Breast epithelium (tissue), 4 donors: ENCODE data around the gene PKN1. TPM values are rescaled to one million over a fixed set of nuclear protein-coding genes. Genes with fewer than 3 reads are reported as not detected.
"Not testable (repeated sequence)": the region's sequence is repeated elsewhere in the genome, so short reads cannot be mapped to it uniquely, and the experiment has no call there.

ENCODE experiments used
- DNase-seq, 2 donors: peaks; one replicate each; pipeline ENCODE4 v3.0.0-alpha.2; 2019; ENCODE audit warnings: low spot score in 2 of 2
- H3K27ac ChIP-seq, 2 donors: fragments of 200-600 bp; sonication (generic) in 1 of 2; one replicate each; pipeline ENCODE4 v1.5.1; 2016 to 2019; ENCODE audit warnings: mild to moderate bottlenecking in 1 of 2
- H3K27me3 ChIP-seq, 2 donors: fragments of 200-600 bp; sonication (generic) in 1 of 2; one replicate each; pipeline versions ENCODE4 v1.5.1 to v1.6.0; 2017 to 2019; ENCODE audit warnings: control low read depth in 1 of 2, mild to moderate bottlenecking in 1 of 2
- H3K36me3 ChIP-seq: fragments of 200-600 bp; one replicate; pipeline ENCODE4 v1.5.1; 2019
- H3K4me1 ChIP-seq, 2 donors: fragments of 200-600 bp; sonication (generic); one replicate each; pipeline ENCODE4 v1.5.1; 2016 to 2019; ENCODE audit warnings: control low read depth in 1 of 2
- H3K4me3 ChIP-seq, 3 donors: fragments of 200-600 bp; sonication (generic); 1 replicate in 2 of 3; 2 replicates in 1 of 3; pipeline ENCODE4 v1.5.1; 2016 to 2019; ENCODE audit warnings: mild to moderate bottlenecking in 3 of 3, moderate library complexity in 2 of 3
- H3K9me3 ChIP-seq, 2 donors: fragments of 200-600 bp; sonication (generic) in 1 of 2; one replicate each; pipeline ENCODE4 v1.5.1; 2016 to 2019; ENCODE audit warnings: control low read depth in 1 of 2
- POLR2A ChIP-seq: fragments of 450-650 bp; IDR thresholded peaks from one replicate; pipeline ENCODE4 v1.6.1; 2016; ENCODE audit warnings: antibody characterized with exemption, mild to moderate bottlenecking, moderate library complexity
- POLR2AphosphoS5 ChIP-seq, 3 donors: sonication (generic); formaldehyde crosslinking; IDR thresholded peaks; one replicate each; pipeline ENCODE4 v1.6.1; 2017; ENCODE audit warnings: antibody characterized with exemption in 3 of 3
- intact Hi-C: fragments of 100-400 bp; cut with DNase I; formaldehyde crosslinking; loops from one replicate; pipeline ENCODE4 v1.15.1; 2023; ENCODE audit warnings: low total_unique reads
- total RNA-seq, 3 donors: library from RNA; depleted of rRNA; stranded (reverse); fragments of >200 nt; gene quantifications; one replicate each; pipeline ENCODE4 v1.1.0, GENCODE V29; 2016
- TF ChIP-seq, protein P1 (sequence below), 3 donors: fragments of 450-650 bp; IDR thresholded peaks; one replicate each; pipeline ENCODE4 v1.5.1; 2016 to 2017; ENCODE audit warnings: antibody characterized with exemption in 3 of 3, mild to moderate bottlenecking in 3 of 3, moderate library complexity in 3 of 3

Gene PKN1
- total RNA-seq, 3 donors from 2014 or later = 40.8 to 78.1 (median 59.6) TPM

DNA sequence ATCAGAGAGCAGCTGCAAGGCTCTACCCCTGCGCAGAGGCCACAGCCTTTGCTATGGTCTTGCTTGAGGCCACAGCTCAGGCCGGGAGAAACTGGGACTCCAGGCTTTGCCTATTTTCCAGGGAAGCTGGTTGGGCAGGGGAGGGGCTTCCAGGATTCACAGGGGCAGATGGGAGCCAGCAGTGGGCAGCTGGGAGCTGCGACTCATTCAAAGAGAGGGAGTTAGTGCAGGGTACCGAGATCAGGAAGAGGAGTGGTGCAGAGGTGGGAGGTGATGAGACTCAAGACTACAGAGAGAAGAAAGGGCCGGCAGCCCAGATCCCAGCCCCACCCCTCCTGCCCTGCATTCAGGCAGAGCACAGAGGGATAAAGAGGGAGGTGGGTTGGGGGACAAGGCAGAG lies 39.8 kb upstream of the PKN1 start:
- Histone ChIP-seq H3K36me3 (no peaks in the 10 kb centered on the region), H3K27me3 (no peaks in the 10 kb centered on the region), H3K4me1 (no peaks in the 10 kb centered on the region), H3K9me3 (no peaks in the 10 kb centered on the region), H3K27ac (no peak overlapping the region), H3K4me3 (no peak overlapping the region)
- TF ChIP-seq, protein P1, sequence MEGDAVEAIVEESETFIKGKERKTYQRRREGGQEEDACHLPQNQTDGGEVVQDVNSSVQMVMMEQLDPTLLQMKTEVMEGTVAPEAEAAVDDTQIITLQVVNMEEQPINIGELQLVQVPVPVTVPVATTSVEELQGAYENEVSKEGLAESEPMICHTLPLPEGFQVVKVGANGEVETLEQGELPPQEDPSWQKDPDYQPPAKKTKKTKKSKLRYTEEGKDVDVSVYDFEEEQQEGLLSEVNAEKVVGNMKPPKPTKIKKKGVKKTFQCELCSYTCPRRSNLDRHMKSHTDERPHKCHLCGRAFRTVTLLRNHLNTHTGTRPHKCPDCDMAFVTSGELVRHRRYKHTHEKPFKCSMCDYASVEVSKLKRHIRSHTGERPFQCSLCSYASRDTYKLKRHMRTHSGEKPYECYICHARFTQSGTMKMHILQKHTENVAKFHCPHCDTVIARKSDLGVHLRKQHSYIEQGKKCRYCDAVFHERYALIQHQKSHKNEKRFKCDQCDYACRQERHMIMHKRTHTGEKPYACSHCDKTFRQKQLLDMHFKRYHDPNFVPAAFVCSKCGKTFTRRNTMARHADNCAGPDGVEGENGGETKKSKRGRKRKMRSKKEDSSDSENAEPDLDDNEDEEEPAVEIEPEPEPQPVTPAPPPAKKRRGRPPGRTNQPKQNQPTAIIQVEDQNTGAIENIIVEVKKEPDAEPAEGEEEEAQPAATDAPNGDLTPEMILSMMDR (IDR thresholded peaks at IDR 0.05) = no peak
- no peak for TF ChIP-seq POLR2A
- TF ChIP-seq POLR2AphosphoS5 (IDR thresholded peaks at IDR 0.05) = no peak
- DNase-seq = no peak
- intact Hi-C loops = no loop called here

DNA sequence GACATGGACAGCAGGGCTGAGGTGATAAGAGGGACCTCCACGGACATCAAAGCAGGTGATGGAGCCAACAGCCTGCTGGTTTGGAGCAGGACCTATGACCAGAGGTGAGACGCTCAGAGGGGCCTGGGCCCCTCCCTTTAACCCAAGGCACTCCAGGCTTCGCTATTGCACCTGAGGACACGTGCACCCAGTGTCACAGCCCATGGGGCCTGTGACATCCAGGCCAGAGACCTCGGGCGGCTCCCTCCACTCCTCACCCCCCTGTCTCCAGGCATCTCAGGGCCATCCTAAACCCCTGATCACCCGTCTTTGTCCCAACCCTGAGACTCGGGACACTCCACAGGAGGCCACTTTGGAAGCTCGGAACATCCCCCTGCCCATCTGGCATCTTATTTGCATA lies 38.9 kb upstream of the PKN1 start:
- no peaks in the 10 kb centered on the region for H3K9me3 ChIP-seq
- no peaks in the 10 kb centered on the region for H3K36me3 ChIP-seq
- DNase-seq = no peak
- TF ChIP-seq POLR2AphosphoS5 (IDR thresholded peaks at IDR 0.05) = no peak
- TF ChIP-seq, protein P1 (IDR thresholded peaks at IDR 0.05) = no peak
- TF ChIP-seq POLR2A = no peak
- H3K27ac ChIP-seq = no peak overlapping the region
- H3K4me1 ChIP-seq = no peaks in the 10 kb centered on the region
- intact Hi-C loops = no loop called here
- no peak overlapping the region for H3K4me3 ChIP-seq
- H3K27me3 ChIP-seq = no peaks in the 10 kb centered on the region

DNA sequence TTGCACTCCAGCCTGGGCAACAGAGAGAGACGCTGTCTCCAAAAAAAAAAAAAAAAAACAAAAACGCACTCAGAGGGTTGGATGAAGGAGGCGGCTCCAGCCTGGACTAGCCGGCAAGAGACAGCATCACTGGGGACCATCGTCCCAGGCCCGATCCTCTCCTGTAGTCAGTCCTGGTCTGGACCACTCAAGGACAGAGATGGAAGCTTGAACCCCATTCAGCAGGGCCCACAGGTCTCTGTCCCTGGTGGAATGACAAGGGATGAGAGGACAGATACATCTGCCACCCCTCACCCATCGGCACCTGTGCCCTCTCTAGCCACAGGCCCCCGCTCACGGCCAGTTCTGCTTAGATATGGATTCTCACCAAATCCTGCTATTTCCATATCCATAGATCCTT lies 37.8 kb upstream of the PKN1 start:
- intact Hi-C loops = no loop called here
- Histone ChIP-seq H3K9me3 (no peaks in the 10 kb centered on the region), H3K27me3 (no peaks in the 10 kb centered on the region), H3K27ac (no peak overlapping the region), H3K4me1 (no peaks in the 10 kb centered on the region), H3K36me3 (no peaks in the 10 kb centered on the region), H3K4me3 (no peak overlapping the region)
- no peak for DNase-seq
- no peak for TF ChIP-seq POLR2A

DNA sequence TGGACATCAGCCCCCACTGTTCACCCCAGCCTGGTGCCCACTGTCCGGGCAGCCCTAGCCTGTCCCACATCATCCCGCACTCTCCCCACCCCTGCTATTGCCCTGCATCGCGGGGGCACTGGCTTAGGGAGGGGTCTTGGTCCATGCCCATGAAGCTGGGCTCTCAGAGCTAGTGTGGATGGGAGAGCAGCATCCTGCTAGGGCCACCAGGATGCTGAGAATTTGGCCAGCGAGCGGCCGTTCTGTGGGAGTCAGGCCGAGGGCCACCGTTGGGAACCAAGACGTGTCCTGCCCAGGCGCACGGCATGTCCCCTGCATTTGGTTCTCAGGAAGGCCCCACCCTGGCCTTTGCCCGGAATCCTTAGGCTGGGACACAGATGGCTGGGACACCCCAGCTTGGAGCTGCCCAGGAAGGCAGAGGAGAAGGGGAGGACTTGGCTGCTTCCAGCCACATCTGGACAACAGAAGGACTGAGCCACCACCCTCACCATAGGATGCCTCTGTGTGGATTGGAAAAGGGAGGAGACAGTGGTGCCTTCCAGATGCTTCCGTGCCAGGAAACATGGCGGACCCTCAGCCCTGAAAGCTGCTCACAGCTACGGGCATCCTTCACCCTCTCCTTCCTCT lies 37.3 kb upstream of the PKN1 start:
- intact Hi-C loops = no loop called here
- H3K27me3 ChIP-seq = no peaks in the 10 kb centered on the region
- TF ChIP-seq POLR2A = no peak
- no peak for TF ChIP-seq POLR2AphosphoS5 (IDR thresholded peaks at IDR 0.05)
- TF ChIP-seq, protein P1 (IDR thresholded peaks at IDR 0.05) = no peak
- H3K36me3 ChIP-seq = no peaks in the 10 kb centered on the region
- no peak overlapping the region for H3K27ac ChIP-seq
- H3K9me3 ChIP-seq = no peaks in the 10 kb centered on the region
- no peak overlapping the region for H3K4me3 ChIP-seq
- H3K4me1 ChIP-seq = no peaks in the 10 kb centered on the region
- DNase-seq = no peak

DNA sequence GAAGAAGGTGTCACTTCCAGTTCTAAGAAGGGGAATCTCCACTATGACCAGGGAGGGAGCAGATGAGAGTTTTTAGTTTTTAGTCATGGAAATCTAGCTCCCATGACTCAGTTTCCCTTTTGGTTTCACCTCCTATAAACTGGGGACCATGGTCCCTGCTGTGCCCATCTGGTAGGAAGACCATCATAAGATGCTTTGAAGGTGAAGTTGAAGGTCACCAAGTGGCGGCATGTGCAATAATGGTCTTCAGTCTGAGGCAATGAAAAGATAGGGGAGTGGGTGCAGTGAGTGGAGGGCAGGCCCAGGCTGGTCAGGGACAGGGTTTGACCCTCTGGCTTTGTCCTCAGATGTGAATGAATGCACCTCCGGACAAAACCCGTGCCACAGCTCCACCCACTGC lies 36.4 kb upstream of the PKN1 start:
- H3K4me1 ChIP-seq, H3K4me3 ChIP-seq, intact Hi-C loops, DNase-seq, H3K27me3 ChIP-seq, H3K36me3 ChIP-seq, H3K27ac ChIP-seq, H3K9me3 ChIP-seq: not testable (repeated sequence)

DNA sequence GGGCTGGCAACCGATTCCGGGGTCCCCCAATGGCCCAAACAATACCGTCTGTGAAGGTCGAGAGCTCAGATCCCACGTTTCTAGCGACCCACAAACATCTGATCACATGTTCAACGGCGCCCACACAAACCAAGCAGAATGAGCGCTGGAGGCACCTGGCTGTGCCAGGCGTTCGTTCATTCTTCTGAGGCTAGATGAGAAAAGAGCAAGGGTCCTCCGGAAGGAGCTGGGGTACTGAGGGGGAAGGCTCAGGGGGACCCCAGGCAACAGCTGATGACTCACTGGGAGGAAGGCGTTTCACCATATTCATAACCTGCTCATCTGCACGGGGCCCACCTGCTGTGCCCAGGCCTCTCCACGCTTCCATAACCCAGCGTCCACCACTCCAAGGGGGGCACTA lies 35.9 kb upstream of the PKN1 start:
- H3K27me3 ChIP-seq, DNase-seq, H3K36me3 ChIP-seq, H3K27ac ChIP-seq, H3K4me3 ChIP-seq, H3K4me1 ChIP-seq, intact Hi-C loops, H3K9me3 ChIP-seq: not testable (repeated sequence)

DNA sequence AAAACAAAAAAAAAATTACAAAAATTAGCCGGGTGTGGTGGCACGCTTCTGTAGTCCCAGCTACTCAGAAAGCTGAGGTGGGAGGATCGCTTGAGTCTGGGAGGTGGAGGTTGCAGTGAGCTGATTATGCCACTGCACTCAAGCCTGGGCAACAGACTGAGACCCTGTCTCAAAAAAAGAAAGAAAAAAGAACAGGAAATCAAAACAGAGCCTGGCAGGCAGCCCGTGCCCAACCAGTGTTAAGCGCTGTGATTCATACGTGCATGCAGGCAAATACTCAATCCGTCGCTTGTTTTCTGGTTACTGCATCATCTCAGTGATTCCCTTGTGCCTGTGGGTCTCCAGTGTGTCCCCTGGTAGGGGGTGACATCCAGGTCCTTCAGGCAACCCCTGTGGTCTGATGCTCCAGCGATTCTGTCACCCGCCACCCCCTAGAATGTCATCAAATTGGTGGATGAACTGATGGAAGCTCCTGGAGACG lies 32.1 kb upstream of the PKN1 start:
- H3K27me3 ChIP-seq = no peaks in the 10 kb centered on the region
- no peak for TF ChIP-seq POLR2A
- no peak for TF ChIP-seq POLR2AphosphoS5 (IDR thresholded peaks at IDR 0.05)
- TF ChIP-seq, protein P1 (IDR thresholded peaks at IDR 0.05) = no peak
- no peak overlapping the region for H3K27ac ChIP-seq
- H3K4me1 ChIP-seq = no peaks in the 10 kb centered on the region
- no peak for DNase-seq
- H3K36me3 ChIP-seq = no peaks in the 10 kb centered on the region
- H3K4me3 ChIP-seq = no peak overlapping the region
- intact Hi-C loops = no loop called here
- H3K9me3 ChIP-seq = no peaks in the 10 kb centered on the region
